ENCODE measurements around the gene WDR17.

Gene WDR17

DNA sequence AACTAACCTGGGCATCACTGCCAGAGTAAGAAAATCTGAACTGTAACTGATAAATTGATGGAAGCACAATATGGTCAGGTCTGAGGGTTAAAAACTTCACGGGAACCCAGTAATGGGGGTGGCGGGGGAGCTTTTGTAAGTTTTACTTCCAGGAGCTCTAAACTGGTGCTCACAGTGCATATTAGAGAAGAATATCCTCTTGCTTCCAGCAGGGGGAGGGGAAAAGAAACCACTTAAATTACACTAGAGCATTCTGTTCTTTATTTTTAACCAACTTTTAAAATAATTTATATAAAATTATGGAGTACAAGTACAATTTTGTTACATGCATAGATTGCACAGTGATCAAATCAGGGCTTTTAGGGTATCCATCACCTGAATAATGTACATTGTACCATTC, 33.7 kb downstream of the WDR17 start:
- DNase-seq, result no peak

DNA sequence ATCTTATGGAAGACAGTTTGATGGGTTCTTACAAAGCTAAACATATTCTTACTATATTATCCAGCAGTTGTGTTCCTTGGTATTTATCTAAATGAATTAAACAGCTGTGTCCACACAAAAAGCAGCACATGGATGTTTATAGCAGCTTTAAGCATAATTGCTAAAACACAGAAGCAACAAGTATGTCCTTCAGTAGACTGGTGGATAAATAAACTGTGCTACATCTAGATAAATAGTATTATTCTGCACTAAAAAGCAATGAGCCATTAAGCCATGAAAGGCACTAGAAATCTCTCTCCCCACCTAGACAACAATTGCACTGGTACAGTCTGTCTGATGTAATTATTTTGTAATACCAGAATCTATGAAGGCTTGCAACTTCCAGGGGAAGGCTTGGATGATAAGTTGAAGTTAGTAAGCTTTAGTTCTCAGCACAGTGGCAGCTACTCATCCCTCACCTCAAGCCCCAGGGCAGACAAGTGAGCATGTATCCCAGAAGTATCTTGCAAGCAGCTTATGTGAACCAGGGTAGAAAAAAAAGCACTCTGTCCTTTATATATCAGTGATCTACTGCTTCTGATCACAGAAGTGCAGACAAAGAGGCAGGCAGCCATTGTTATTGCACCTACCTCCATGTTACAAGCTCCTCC, 36.9 kb downstream of the WDR17 start:
- no peak for DNase-seq

DNA sequence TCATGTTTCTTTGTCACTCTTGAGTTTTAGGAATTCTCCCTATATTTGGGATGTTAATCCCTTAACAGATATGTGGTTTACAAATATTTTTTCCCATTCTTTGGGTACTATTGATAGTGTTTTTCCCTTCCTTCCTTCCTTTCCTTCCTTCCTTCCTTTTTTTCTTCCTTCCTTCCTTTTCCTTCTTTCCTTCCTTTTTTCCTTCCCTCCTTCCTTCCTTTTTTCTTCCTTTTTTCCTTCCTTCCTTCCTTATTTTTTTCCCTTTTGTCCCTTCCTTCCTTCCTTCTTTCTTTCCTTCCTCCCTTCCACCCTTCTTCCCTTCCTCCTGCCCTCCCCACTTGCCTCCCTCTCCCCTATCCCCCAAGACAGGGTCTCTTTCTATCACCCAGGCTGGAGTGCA, 42.1 kb downstream of the WDR17 start:
- no peak for DNase-seq

DNA sequence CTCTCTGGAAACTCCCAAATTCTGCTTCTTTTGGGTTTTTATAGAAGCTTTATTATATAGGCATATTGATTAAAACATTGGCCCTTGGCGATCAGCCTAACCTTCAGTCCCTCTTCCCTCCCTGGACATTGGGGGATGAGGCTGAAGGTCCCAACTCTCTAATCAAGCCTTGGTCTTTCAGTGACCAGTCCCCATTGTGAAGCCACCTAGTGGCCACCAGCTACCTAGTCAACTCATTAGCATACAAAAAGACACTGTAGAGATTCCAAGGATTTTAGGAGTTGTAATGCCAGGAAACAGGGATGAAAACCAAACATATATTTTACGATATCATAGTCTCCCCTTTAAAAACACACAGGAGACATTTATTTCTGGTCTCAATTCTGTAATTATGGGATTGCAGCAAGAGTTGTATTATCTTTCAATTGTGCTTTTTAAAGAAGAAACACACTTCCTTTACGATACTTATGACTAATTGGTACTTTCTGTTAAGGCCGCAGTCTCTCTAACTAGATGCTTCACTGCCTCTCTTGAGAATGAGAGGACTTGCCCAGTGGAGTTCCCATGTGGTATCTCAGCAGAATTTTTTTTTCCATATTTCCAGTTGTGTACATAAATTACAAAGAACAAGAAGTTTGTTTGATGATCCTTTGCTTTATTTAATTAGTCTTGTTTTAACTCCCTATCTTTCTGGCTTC, 58.2 kb downstream of the WDR17 start:
- peak; percentile 73 for DNase-seq

DNA sequence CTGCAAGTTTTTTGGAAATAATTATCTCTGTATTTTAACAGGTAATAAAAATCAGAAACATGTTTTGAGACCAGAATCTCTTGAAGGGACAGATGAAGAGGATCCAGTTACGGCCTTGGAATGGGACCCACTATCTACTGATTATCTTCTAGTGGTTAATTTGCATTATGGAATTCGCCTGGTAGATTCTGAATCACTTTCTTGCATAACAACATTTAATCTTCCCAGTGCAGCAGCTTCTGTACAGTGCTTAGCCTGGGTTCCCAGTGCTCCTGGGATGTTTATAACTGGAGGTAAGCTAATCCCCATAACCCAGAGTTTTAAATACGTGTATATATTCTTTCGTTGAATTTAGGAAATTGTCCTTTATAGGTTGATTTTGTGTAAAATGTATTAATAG, 59.4 kb downstream of the WDR17 start:
- DNase-seq, result no peak

DNA sequence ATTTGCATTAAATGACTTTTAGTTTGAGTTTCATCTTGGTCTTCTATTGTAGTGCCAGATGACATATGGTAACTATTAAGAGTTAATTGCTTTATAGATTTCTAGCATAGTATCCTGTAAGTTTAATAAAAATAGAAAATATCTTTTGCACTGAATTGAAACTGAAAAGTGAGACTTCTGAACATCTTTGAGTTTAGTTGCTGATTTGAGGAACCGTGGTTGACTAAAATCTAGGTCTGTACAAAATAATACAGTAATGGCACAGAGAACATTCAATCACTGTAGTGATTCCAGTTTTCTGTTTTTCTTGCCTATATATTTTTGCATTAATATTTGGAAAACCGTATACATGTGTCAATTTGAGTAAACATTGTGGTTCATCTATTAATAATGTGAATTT, 69.0 kb downstream of the WDR17 start:
- DNase-seq, result no peak

DNA sequence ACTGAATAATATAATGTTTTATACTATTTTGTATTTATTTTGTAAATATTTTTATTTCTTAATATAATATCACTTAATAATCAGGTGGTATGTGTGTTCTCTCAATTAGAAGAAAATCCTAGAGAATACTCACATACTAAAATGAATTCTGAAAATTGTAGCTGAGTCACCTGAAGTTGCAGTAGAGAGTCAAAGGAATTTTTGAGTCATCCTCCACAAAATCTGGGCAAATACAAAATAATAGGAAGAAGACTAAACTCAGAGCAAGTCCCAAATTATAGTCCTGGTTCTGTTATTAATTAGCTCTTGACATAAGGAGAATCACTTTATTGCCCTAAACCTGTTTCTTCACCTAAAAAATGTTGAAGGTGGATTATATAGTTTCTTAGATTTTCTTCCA, 72.0 kb downstream of the WDR17 start:
- no peak for DNase-seq

DNA sequence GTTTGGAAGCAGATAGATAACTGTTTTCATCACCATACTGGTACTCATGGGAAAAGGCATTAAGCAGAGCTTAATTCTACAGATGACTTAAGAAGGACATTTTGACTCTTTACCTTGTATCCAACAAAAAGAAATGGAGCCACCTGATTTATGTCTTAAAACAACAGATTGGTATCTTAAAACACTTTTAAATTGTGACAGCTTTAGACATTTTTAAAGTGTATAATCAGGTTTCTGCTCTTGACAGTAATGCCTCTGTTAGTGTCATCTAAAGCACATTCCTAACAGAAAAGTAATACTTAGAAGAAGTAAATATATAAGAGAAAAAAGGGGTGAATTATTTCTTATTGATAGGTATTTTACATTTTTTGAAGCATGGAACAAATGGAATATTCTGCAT, 73.9 kb downstream of the WDR17 start:
- no peak for DNase-seq

DNA sequence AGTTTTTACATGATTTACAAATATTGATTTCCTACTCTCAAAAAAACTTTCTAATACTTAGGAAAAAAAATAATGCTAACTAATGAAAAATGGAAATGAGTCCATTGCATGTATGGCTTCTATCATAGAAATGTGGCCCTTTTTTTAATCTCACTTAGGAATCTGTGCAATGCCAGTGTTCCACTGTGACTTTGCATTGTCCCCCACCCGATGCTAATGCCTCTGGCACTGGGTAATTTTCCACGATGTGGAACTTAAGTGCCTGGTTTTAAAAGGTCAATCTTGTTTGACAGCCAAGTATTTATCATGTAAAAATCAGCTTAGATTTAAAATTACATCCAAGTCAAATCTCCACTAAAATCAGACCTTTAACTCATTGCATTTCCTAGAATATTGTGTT, 76.6 kb downstream of the WDR17 start:
- DNase-seq, result no peak

DNA sequence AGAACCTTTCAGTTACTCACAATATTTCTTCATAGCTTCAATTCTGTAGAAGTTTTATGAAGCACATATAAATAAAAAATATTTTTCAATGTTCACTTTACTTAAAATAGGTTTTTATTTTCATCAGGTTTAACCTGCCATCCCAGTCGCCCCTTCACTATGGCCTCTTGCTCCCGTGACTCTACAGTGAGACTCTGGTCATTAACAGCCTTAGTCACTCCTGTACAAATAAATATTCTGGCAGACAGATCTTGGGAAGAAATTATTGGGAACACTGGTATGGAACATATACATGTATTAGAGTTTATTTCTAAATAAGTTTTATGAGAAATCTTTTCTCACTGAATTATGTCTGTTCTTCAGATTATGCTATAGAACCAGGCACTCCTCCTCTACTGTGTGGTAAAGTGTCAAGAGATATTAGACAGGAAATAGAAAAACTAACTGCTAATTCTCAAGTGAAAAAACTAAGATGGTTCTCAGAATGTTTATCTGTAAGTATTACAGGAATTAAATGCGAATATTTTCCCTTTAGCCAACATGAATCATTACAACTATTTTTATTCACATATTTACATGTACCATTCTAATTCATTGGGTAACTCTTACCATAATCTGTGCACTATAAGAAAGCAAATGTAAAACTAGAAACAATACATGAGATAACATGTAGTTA, 84.2 kb downstream of the WDR17 start:
- no peak for DNase-seq

DNA sequence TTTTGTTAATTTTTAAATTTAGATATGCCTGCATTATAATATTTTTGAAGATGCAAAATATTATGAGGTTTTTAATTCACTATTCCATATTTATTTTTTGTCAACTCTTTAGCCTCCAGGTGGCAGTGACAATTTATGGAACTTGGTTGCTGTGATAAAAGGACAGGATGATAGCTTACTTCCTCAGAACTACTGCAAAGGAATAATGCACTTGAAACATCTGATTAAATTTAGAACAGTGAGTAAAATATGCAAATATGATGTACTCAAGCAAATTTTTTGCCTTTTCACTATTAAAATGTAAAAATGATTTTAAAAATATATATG, 84.7 kb downstream of the WDR17 start:
- no peak for DNase-seq

DNA sequence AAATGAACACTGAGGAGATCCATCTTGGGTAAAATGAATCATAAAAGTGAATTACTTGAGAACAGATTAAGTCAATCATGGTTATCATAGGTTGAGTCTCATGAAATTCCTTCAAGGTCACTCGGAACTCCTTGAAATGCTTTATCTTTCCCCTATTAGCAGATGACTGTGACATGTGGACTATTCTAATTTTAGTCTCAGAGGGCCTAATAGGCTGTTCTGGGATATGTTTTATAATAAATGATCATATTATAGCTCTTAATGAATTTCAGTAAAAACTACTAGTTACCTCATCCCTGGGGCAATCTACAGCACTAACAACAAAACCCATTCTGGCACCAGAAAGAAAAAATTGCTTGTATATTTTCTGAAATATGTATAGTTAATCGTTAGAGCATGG, 85.1 kb downstream of the WDR17 start:
- no peak for DNase-seq

DNA sequence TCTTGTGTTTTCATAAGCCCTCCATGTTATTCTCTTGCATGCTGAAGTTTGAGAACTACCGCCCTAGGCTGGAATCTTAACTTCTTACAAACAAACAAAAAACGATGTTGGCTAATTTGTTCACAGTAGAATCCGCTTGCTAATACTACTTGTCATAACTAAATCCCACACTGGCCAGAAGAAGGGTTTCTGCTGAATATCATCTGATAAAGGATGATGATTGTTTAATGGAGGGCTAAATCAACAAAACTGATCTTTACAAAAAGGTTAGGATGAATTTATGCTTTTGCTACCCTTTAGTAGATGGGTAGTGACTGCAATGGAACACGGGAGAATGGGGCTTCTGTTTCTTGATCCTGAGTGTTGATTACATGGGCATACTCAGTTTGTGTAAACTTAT, 87.5 kb downstream of the WDR17 start:
- DNase-seq, result no peak

DNA sequence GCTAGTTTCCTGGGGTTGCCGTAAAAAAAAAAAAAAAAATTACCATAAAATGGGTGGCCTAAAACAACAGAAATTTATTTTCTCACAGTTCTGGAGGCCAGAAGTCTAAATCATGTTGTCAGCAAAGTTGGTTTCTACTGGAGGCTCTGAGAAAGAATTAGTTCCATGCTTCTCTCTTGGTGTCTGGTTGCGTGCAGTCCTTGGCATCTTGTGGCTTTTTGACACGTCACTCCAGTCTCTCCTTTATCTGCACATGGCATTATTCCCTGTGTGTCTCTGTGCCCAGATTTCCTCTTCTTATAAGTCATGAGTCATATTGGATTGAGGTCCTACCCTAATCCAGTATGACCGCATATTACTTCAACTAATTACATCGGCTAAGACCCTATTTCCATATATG, 91.0 kb downstream of the WDR17 start:
- DNase-seq, result no peak

DNA sequence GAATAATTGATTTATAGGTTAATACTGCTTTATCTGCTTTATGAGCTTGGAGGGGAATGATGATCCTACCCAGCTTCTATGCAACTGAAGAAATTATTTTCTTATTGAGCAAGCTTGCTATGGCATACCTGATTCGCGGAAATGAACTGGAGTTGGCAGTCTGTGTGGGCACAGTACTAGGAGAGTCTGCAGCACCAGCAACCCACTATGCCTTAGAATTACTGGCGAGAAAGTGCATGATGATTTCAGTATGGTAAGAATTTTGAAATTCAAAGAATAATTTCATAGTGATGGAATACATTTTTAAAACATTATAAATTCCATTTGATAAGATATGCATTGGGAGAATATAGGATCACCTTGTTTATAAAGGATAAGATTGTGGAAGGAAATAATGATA, 97.4 kb downstream of the WDR17 start:
- DNase-seq, result no peak

DNA sequence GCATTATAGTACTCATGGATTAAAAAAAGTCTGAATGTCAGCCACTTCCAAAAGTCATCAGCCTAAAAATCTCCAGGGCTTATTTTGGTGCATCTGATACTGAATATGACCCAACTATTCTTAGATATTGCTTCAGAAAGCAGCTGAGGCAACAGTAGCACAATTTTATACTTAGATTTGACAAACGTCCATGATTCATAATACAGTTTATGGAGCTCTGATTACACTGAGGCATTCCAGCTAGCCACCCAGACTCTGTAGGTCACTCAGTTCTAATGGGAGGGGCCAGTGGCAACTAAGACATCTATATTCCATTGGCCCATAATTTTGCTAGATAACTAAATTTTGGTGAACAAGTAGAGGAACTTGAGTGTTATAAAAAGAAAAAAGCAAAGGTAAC, 119.4 kb downstream of the WDR17 start:
- no peak for DNase-seq

DNA sequence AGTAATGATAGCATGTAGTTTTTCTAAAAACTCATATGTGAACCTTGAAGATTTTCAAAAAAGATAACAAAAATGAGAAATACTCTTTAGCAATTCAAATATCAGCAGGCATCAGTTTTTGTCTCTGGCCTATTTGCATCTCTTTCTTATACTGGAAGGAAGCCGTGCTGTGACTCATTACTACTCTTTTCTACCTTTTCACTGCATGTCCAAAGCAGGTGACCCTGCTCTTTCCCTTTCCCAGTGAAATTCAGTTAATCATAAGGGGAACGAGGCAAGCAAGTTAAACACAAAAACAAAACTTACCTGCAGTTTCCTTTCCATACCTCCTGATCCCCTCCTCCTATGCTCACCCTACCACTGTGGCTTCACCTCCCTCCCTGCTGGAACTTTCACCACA, 120.4 kb downstream of the WDR17 start:
- no peak for DNase-seq

DNA sequence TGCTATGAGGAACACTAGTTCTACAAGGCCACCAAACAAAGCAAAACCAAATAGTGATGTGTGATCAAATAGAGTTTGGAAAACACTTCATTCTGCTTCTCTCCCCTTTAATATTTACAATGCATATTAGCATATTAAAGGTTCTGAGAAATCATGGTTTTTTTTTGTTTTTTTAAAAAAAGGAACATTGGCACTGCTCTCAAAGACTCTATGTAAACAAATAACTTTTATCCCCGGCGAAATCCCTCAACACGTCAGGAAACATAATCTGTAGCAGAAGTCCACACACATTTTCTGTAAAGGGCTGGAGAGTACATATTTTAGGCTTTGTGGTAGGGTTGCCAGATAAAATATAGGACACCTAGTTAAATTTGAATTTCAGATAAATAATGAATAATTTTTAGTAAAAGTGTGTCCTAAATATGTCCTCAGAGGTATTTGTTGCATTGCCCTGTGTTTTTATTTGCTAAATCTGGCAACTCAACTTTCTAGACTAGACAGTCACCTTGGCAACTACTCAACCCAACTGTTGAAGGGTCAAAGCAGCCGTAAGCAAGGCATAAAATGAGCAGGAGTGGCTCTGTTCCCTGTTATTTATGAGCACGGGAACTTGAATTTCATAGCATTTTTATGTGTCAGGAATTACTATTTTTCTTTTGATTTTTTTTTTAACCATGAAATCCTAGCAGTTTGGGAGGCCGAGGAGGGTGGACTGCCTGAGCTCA, 121.2 kb downstream of the WDR17 start:
- DNase-seq, result no peak

DNA sequence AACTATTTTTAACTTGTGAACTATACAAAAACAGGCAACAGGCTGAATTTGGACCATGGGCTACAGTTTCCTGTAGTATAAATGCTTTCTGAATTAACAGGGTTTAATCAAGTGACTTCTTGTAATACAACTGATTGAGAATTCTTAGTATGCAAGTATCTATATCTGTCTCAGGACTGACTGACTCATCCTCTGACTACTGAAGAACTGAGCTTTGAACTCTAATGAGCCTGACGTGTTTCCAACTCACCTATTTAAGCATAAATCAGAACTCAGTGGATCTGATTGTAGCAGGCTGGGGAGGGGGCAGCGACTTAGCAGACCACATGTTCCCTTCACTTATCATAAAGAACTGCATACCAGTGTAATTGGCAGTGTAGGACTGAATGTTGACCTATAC, 122.0 kb downstream of the WDR17 start:
- DNase-seq, result no peak

DNA sequence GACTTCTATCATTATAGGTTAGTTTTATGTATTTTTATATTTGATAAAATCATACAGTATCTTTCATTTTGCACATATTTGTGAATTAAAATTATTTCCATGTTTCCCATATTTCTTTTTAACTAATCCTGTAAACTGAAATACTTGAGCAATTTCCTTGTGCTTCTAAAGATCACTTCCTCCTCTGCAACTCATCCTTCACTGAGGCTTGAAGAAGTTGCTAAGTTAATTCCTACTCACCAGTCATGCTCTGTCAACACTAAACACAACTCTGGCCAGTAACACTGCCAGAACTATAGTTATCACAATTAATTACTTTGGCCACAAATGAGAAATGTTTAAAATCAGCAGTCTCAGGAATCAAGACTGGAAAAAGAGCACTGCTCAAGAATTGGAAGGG, 123.0 kb downstream of the WDR17 start:
- no peak for DNase-seq

DNA sequence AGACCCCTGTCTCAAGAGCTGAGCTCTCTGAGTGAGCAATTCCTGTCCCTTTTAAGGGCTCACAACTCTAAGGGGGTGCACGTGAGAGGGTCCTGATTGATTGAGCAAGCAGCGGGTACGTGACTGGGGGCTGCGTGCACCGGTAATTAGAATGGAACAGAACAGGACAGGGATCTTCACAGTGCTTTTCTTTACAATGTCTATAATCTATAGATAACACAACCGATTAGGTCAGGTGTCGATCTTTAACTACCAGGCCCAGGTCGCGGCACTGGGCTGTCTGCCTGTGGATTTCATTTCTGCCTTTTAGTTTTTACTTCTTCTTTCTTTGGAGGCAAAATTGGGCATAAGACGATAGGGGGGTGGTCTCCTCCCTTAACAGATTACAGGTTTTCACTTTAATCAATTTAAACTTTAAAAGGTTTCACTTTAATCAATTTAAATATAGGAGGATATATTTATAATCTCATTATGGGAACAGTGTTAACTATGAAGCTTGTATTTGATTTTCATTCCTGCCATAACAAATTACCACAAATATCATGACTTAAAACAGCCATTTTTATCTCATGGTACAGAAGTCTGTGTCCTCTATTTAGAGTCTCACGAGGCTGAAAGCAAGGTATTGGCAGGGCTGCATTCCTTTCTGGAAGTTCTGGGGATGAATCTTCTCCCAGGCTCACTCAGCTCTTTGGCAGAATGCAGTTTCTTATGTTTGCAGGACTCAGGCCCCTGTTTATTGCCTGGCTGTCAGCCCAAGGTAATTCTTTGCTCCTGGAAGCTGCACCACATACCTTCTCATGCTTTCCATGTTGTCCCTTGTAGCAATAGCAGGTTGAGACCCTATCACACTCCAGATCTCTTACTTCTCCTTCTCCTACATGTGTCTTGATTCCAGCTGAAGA, 124.5 kb downstream of the WDR17 start:
- DNase-seq, result no peak

DNA sequence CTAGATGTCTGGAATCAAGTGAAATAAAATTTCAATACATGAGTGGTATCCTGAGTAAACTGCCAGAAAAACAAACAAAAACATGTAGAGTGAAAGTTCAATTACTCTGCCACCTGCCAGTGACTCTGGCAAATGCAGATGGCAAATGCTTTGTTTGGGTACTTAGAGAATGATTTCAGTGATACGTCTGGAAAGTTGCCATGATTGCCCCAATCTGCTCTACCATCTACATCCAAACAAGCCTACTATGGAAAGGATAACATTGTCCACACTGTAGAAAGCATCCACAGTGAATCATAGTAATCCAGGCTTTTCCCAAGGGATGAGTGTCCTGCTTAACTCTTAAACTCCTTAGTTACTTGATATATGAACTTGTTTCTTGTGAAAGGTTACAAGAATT, 126.3 kb downstream of the WDR17 start:
- DNase-seq, result no peak

DNA sequence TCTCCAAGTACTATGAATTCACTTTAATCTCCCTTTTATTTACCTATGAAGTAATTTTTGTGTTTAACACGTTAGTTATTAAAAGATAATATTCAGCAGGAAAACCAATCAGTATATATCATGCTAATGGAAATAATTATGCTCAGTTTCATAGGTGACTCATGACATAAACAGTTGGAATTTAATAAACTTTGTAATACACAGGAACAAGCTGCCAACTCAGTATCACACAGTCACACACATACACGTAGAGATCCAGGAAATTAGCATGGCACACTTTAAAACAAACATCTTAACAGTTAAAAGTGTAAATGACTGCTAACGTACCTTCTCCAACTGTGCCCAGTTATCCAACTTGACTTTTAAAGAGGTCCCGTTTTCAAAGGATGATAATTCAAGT, 127.5 kb downstream of the WDR17 start:
- DNase-seq, result no peak
